HG02938 (cell line): Measurements from ENCODE around the gene LUZP4.
"Not testable (repeated sequence)": the region's sequence is repeated elsewhere in the genome, so short reads cannot be mapped to it uniquely, and the experiment has no call there.

Source experiments
- ATAC-seq: cut with Tn5 transposase; IDR thresholded peaks from one replicate; pipeline ENCODE4 v1.9.1; 2021; ENCODE audit warnings: mild to moderate bottlenecking, moderate library complexity; ENCODE audit not compliant: unreplicated experiment

Gene LUZP4, protein sequence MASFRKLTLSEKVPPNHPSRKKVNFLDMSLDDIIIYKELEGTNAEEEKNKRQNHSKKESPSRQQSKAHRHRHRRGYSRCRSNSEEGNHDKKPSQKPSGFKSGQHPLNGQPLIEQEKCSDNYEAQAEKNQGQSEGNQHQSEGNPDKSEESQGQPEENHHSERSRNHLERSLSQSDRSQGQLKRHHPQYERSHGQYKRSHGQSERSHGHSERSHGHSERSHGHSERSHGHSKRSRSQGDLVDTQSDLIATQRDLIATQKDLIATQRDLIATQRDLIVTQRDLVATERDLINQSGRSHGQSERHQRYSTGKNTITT

GRCh38 chrX:115289465-115289864 lies at the start of gene LUZP4:
TSS of gene LUZP4 (plus strand) at chrX:115289715. CDS start at chrX:115289760, 45 bp downstream.
- no peak for ATAC-seq

DNA sequence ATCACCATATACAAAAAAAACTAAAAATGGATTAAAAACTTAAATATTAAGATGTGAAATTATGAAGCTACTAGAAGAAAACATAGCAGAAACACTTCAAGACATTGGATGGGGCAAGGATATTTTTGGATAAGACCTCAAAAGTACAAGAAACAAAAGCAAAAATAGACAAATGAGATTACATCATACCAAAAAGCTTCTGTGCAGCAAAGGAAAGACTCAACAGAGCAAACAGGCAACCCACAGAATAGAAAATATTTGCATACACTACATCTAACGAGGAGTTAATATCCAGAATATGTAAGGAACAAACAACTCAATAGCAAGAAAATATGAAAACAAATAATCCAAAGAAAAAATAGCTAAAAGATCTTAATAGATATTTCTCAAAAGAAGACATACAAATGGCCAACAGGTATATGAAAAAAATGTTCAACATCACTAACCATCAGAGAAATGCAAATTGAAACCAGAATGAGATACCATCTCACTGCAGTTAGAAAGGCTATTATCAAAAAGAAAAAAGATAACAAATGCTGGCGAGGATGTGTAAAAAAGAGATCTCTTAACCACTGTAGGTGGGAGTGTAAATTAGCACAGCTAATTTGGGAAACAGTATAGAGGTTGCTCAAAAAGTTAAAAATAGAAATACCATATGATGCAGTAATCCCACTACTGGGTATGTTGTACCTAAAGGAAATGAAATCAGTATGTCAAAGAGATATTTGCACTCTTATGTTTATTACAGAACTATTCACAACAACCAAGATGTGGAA lies 37.9 kb upstream of the LUZP4 start:
- no peak for ATAC-seq

- ATAC-seq = no peak
These were observed 34.5 kb upstream of the LUZP4 start for GRCh38 chrX:115255003-115255402.

- no peak for ATAC-seq
These were observed 31.8 kb upstream of the LUZP4 start for GRCh38 chrX:115257711-115258110.

- no peak for ATAC-seq
These were observed 30.2 kb upstream of the LUZP4 start for GRCh38 chrX:115259238-115259875.

- ATAC-seq = no peak
These were observed 29.2 kb upstream of the LUZP4 start for GRCh38 chrX:115260330-115260729.

GRCh38 chrX:115261148-115261547 lies 28.4 kb upstream of the LUZP4 start:
- no peak for ATAC-seq

- ATAC-seq = no peak
These were observed 25.5 kb upstream of the LUZP4 start for GRCh38 chrX:115264009-115264408.

- ATAC-seq = no peak
These were observed 23.2 kb upstream of the LUZP4 start for GRCh38 chrX:115266300-115266699.

DNA sequence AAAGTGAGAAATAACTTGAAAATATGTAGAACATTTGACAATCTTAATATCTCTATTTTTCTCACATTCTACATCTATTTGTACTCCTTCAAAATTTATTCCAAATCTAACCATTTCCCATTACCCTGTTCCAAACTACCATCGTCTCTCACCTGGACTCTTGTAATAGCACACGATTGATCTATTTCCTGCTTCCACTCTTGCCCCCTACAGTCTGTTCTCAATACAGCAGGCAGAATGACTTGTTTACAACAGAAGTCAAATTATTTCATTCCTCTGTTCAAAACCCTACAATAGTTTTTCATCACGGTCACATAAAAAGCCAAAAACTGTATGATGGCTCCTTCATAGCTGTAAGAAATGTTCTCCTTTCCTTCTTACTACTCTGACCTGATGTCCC lies 21.1 kb upstream of the LUZP4 start:
- no peak for ATAC-seq

DNA sequence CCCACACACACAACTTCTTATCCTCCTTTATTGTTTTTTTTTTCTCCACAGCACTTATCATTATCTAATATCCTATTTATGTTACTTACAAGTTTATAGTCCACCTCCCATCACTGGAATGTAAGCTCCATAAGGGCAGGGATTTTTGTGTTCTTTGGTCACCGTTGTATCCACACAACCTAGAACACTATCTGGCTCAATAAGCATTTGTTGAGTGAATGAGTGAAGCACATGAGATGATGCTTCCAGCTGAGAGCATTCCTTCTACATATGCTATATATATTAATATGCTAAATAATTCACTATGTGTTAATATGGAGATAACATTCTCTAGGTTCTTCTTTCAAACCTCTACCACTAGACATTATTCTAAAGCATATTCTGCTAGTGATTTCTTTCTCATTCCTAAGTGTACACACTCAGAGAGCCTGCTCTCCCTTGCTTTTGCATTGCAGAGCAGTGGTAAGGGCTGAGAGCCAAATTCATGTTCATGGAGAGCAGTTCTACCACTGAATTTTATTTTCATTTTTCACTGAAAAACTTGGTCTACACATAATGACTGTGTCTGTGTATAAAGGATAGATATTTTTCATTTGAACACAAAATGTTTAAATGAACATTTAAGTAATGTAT lies 20.3 kb upstream of the LUZP4 start:
- ATAC-seq = no peak

DNA sequence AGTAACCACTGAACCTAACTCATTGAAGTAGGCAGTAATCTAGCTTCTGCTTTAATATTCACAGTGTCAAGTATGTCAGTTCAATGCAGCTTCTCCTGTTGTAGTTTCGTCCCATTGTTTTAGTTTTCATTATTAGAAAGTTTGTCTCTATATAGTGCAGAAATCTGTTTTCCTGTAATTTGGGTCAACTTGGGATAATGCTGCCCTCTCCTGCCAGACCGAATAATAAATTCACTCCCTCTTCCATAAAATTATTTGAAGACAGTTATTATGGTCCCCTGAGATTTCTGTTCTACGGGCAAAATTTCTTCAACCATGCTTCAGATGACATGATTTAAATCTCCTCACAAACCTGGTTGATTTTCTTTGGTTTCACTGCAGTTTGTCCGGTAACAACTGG lies 4.6 kb upstream of the LUZP4 start:
- no peak for ATAC-seq

DNA sequence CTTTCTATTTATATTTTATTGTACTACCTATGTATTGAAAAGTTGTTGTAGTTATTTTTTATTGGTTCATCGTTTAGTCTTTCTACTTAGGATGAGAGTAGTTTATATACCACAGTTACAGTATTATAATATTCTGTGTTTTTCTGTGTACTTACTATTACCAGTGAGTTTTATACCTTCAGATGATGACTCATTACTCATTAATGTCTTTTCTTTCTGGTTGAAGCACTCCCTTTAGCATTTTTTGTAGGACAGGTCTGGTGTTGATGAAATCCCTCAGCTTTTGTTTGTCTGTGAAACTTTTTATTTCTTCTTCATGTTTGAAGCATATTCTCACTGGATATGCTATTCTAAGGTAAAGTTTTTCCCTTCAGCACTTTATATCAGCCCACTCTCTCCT lies 7.7 kb downstream of the LUZP4 start:
- no peak for ATAC-seq

DNA sequence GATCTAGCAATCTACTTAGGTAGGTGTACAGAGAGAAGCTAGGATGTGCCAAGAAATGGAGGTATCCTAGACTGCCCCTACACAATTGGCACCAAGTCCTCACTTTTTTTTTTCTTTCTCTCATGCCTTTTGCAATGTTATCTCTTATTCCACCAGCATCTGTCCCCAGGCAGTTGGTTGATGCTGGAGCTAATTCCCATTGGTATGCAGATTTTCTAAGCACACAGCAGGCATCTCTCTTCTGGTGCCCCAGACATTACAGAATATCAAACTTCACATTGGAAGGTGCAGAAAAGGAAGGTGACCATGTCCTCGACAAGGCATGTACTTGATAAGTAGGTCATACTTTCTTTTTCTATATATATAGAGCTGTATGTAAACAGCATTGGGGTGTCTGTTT lies 21.6 kb downstream of the LUZP4 start:
- no peak for ATAC-seq

- no peak for ATAC-seq
These were observed 22.1 kb downstream of the LUZP4 start for GRCh38 chrX:115311601-115312001.

- ATAC-seq = no peak
These were observed 28.6 kb downstream of the LUZP4 start for GRCh38 chrX:115318139-115318538.

DNA sequence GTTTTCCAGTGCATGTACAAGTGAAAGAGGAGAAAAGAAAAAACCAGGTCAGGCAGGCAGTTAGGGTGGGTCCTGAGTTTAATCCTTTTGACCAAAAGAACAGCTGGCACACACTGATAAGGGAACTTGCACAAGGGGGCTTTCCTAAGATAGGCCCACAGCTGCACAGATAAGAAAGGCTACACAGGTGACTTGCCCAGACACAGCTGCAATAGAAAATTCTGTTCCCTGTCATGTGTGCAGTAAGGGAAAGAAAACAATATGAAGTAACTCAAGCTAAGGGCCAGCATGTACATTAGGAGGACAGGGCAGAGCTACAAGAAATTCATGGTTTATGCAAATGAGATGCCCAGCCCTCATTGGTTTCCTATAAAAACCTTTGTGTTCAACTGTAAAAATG lies 32.9 kb downstream of the LUZP4 start:
- no peak for ATAC-seq

GRCh38 chrX:115324194-115324593 lies 34.7 kb downstream of the LUZP4 start:
- ATAC-seq = no peak

GRCh38 chrX:115329282-115329681 lies 39.8 kb downstream of the LUZP4 start:
- not testable (repeated sequence) for ATAC-seq

- ATAC-seq = no peak
These were observed 41.1 kb downstream of the LUZP4 start for GRCh38 chrX:115330498-115331168.

- ATAC-seq = no peak
These were observed 43.3 kb downstream of the LUZP4 start for GRCh38 chrX:115332832-115333231.
